ENCODE data around the gene TEKT5.
"Not testable (repeated sequence)": the region's sequence is repeated elsewhere in the genome, so short reads cannot be mapped to it uniquely, and the experiment has no call there.

The TEKT5 gene

GRCh38 chr16:10658943-10659342, 35.8 kb downstream of the TEKT5 start:
- no peak for DNase-seq (ENCODE audit: low read depth)

DNA sequence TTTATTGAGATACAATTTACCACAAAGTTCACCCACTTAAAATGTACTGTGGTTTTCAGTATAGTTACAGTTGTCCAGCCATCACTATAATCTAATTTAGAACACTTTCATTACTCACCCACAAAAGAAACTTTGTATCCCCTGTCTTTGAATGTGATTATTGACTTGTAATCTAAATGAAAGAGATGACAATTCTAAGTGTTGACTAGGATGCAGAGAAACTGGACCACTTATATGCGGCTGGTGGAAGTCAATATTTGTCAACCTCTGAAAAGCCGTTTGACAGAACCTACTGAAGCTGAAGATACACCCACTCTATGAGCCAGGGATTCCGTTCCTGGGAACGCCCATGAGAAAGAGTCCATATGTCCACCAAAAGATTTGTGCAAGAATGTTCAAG, 36.8 kb downstream of the TEKT5 start:
- DNase-seq (ENCODE audit: low read depth): no peak

DNA sequence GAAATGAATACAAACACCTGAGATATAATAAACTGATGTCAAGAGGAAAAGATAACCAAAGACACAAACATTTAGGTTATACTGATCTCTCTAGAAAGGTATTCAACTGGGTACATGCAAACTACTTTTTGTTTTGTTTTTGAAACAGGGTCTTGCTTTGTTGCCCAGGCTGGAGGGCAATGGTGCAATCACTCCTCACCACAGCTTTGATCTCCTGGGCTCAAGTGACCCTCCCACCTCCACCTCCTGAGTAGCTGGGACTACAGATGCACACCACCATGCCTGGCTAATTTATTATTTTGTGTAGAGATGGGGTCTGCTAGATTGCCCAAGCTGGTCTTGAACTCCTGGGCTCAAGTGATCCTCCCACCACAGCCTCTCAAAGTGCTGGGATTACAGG, 38.1 kb downstream of the TEKT5 start:
- DNase-seq (ENCODE audit: low read depth): no peak

- DNase-seq (ENCODE audit: low read depth): no peak
Measured at GRCh38 chr16:10655415-10655977, 39.2 kb downstream of the TEKT5 start.

GRCh38 chr16:10654592-10655414, 39.9 kb downstream of the TEKT5 start:
- DNase-seq (ENCODE audit: low read depth): no peak

DNA sequence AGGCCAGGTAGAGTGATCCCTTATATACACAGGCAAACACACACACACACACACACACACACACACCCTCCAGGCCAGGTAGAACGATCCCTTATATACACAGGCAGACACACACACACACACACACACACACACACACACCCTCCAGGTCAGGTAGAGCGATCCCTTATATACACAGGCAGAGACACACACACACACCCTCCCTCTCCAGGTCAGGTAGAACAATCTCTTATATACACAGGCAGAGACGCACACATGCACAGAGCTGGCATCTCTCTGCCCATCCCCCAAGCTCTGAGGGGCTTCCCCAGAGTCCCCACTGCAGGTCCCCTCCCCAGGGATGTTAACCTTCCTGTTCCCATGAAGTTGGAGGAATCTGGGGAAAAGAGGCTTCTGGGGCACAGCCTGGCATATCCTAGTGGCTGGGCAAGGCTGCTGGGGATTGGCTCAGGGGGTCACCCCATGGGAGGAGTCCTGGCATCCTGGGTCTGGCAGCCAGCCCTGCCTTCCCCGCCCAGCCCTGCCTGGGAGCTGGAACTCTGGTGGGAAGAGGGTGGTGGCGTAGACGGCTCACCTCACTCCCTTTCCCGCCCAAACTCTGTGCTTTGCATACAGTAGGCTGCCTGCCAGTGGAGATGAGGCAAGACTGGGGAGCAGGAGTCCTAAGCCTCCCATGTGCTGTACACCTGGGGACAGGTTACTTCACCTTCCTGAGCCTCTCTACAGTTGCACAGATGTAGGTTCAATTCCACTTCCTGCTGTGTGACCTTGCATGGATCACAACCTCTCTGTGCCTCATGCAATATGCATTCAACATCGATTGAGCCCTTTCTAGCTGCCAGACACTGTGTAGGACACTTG, 41.8 kb downstream of the TEKT5 start:
- no peak for DNase-seq (ENCODE audit: low read depth)

DNA sequence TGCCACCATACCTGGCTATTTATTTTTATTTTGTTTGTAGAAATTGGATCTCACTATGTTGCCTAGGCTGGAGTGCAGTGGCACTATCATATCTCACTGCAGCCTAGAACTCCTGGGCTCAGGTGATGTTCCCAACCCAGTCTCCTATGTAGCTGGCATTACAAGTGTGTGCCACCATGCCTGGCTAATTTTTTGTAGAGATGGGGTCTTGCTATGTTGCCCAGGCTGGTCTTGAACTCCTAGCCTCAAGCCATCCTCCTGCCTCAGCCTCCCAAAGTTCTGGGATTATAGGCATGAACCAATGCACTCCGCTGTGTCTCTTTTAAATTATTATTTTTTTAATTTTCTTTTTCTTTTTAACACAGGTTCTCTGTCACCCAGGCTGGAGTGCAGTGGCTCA, 45.6 kb downstream of the TEKT5 start:
- not testable (repeated sequence) for DNase-seq (ENCODE audit: low read depth)

- DNase-seq (ENCODE audit: low read depth): no peak
Measured at GRCh38 chr16:10647721-10648296, 46.9 kb downstream of the TEKT5 start.

DNA sequence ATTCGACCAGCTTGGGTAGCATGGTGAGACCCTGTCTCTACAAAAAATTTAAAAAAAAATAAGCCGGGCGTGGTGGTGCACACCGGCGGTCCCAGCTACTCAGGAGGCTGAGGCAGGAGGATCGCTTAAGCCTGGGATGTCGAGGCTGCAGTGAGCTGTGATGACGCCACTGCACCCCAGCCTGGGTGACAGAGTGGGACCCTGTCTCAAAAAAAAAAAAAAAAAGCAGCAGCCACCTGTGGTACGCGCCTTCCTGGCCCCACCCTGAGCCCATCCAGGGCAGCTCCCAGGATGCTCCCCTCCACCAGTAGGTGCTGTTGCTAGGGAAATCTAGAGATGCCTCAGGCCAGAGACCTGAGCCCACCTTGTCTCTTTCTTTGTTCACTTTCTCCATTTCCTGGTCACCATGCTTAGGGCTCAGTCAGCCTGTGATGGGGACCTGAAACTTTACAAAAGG, 47.4 kb downstream of the TEKT5 start:
- DNase-seq (ENCODE audit: low read depth): no peak

- DNase-seq (ENCODE audit: low read depth): no peak
Measured at GRCh38 chr16:10646581-10647263, 48.0 kb downstream of the TEKT5 start.

GRCh38 chr16:10646228-10646580, 48.5 kb downstream of the TEKT5 start:
- DNase-seq (ENCODE audit: low read depth): no peak

DNA sequence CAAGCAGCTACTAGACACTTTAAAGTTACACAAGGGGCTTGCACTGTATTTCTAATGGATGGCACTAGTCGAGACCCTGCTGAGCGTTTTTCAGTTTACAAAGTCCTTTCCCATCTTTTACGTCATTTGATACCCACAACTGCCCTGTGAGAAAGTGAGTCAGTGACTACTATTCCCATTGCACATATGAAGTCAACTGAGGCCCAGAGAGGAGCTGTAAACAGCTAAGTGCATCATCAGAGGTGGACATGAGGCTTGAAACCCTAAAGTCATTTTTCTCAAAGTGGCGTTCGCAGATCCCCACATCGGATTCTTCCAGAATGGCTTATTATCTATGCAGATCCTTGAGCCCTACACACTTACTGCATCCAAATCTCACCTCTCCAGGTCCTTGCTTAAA, 50.6 kb downstream of the TEKT5 start:
- no peak for DNase-seq (ENCODE audit: low read depth)

- DNase-seq (ENCODE audit: low read depth): no peak
Measured at GRCh38 chr16:10642964-10643363, 51.8 kb downstream of the TEKT5 start.

GRCh38 chr16:10641953-10642949, 52.5 kb downstream of the TEKT5 start:
- DNase-seq (ENCODE audit: low read depth): no peak

DNA sequence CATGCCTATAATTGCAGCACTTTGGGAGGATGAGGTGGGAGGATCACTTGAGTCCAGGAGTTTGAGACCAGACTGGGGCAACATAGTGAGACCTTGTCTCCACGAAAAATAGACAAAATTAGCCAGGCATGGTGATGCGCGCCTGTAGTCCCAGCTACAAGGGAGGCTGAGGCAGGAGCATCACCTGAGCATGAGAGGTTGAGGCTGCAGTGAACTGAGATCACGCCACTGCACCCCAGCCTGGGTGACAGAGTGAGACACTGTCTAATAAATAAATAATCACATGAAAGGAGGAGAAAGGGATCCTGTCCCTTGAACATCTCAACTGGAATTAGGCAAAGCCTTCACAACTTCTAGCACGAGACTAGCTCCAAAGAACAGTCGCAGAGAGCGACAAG, 53.2 kb downstream of the TEKT5 start:
- DNase-seq (ENCODE audit: low read depth): no peak

- no peak for DNase-seq (ENCODE audit: low read depth)
Measured at GRCh38 chr16:10640934-10641333, 53.8 kb downstream of the TEKT5 start.

DNA sequence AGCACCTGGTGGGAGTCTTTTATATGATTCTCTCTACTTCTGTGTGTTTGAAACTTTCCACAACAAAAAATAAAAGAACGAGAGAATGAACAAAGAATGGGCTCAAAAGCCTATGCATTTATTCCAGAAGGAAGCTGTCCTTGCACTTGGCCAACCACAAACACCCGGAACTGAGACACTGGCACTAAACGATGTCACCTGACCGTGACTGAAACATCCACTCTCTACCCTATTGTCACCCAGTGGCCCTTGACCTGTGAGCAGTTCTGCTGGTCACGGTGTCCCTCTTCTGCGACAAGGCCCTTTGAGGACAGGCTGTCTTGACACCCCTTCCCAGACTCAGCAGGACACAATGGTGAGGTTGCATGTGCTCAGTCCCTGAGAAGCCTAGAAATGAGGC, 56.6 kb downstream of the TEKT5 start:
- DNase-seq (ENCODE audit: low read depth): no peak

DNA sequence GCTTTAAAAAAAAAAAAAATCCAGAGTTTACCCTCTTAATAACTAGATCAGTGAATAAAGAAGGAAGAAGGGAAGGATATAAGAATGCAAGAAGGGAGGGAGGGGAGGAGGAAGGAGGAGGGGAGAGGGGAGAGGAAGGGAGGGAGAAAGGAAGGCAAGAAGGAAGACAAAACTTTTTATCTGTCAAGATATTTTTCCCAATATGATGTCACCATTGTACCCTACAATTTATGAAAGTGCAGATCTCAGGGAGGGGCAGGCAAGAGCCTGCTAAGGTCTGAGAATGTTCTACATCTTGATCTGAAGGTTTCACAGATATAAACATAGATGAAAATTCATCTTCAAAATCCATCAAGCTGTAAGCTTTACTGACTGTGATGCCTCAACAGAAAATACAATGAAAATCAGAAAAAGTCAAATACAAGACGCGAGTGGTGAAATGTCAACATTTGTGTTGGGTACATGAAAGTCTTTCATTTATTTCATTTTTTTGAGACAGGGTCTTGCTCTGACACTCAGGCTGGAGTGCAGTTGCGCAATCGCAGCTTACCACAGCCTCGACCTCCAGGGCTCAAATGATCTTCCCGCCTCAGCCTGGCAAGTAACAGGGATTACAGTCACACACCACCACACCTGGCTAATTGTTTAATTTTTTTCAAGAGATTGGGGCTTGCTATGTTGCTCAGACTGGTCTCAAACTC, 57.2 kb downstream of the TEKT5 start:
- no peak for DNase-seq (ENCODE audit: low read depth)

GRCh38 chr16:10635365-10636021, 59.2 kb downstream of the TEKT5 start:
- no peak for DNase-seq (ENCODE audit: low read depth)

GRCh38 chr16:10633429-10633828, 61.3 kb downstream of the TEKT5 start:
- DNase-seq (ENCODE audit: low read depth): not testable (repeated sequence)

All from stimulated activated CD8-positive, alpha-beta memory T cell treated with anti-CD3 and anti-CD28 coated beads, Interleukin-15, amount 100 ng/mL, for 1 hour (primary cell).